ENCODE results near the gene UCHL1.

Gene UCHL1

GRCh38 chr4:41257257-41257901 lies 651 bp downstream of the UCHL1 start:
- no peaks in the 10 kb centered on the region for H3K36me3 ChIP-seq (ENCODE audit: control insufficient read depth, insufficient read depth, low read length)
- DNase-seq (ENCODE audit: extremely low read depth, insufficient read length) = peak; percentile 80
- no peaks in the 10 kb centered on the region for H3K27me3 ChIP-seq (replicated peaks; ENCODE audit: control insufficient read depth, insufficient read depth, low read length)
- TF ChIP-seq CTCF (IDR thresholded peaks at IDR 0.05; ENCODE audit: insufficient read depth, low read length, poor library complexity, severe bottlenecking) = no peak
- peak overlapping the region; percentile 68 for H3K4me3 ChIP-seq (replicated peaks; ENCODE audit: low read depth, low read length)

GRCh38 chr4:41257906-41258305 lies 1.2 kb downstream of the UCHL1 start:
- TF ChIP-seq CTCF (IDR thresholded peaks at IDR 0.05; ENCODE audit: insufficient read depth, low read length, poor library complexity, severe bottlenecking) = no peak
- no peaks in the 10 kb centered on the region for H3K27me3 ChIP-seq (replicated peaks; ENCODE audit: control insufficient read depth, insufficient read depth, low read length)
- H3K36me3 ChIP-seq (ENCODE audit: control insufficient read depth, insufficient read depth, low read length) = no peaks in the 10 kb centered on the region
- DNase-seq (ENCODE audit: extremely low read depth, insufficient read length) = no peak
- peak overlapping the region; percentile 68 for H3K4me3 ChIP-seq (replicated peaks; ENCODE audit: low read depth, low read length)

- peak; percentile 23 for TF ChIP-seq CTCF (IDR thresholded peaks at IDR 0.05; ENCODE audit: insufficient read depth, low read length, poor library complexity, severe bottlenecking)
- no peaks in the 10 kb centered on the region for H3K36me3 ChIP-seq (ENCODE audit: control insufficient read depth, insufficient read depth, low read length)
- H3K4me3 ChIP-seq (replicated peaks; ENCODE audit: low read depth, low read length) = no peak overlapping the region
- H3K27me3 ChIP-seq (replicated peaks; ENCODE audit: control insufficient read depth, insufficient read depth, low read length) = no peaks in the 10 kb centered on the region
- DNase-seq (ENCODE audit: extremely low read depth, insufficient read length) = no peak
Measured at GRCh38 chr4:41258783-41259182, 2.1 kb downstream of the UCHL1 start.

DNA sequence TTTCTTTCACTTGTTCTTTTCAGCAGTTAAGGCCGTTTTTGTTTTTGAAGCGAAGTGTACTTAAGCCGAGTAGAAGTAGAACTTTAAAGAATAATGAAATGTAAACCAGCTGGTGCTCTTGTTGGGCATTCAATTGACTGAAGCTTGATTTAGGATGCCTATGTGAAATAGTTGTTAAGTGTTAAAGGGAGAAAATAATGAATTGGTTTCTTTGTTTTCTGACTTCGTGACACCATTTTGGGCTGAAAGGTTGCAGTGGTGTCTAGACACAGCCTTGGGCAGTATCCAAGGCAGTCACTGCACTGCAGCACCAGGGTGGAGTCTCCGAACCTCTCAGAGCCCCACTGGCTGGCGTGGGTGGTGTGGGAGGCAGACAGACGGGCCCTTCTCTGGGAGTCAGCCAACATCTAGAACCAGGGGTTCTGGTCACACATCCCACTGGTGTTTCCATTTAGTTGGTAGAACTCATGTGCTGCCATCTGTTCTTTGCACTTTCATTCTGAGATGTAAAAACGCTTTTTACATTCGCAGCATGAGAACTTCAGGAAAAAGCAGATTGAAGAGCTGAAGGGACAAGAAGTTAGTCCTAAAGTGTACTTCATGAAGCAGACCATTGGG lies 3.5 kb downstream of the UCHL1 start:
- TF ChIP-seq CTCF (IDR thresholded peaks at IDR 0.05; ENCODE audit: insufficient read depth, low read length, poor library complexity, severe bottlenecking) = no peak

GRCh38 chr4:41262198-41262597 lies 5.5 kb downstream of the UCHL1 start:
- no peaks in the 10 kb centered on the region for H3K36me3 ChIP-seq (ENCODE audit: control insufficient read depth, insufficient read depth, low read length)
- no peaks in the 10 kb centered on the region for H3K27me3 ChIP-seq (replicated peaks; ENCODE audit: control insufficient read depth, insufficient read depth, low read length)
- no peak for TF ChIP-seq CTCF (IDR thresholded peaks at IDR 0.05; ENCODE audit: insufficient read depth, low read length, poor library complexity, severe bottlenecking)
- no peak overlapping the region for H3K4me3 ChIP-seq (replicated peaks; ENCODE audit: low read depth, low read length)
- no peak for DNase-seq (ENCODE audit: extremely low read depth, insufficient read length)

More for the DNA sequence above, 3.5 kb downstream of the UCHL1 start:
- H3K27me3 ChIP-seq (replicated peaks; ENCODE audit: control insufficient read depth, insufficient read depth, low read length) = no peaks in the 10 kb centered on the region
- no peak overlapping the region for H3K4me3 ChIP-seq (replicated peaks; ENCODE audit: low read depth, low read length)
- H3K36me3 ChIP-seq (ENCODE audit: control insufficient read depth, insufficient read depth, low read length) = no peaks in the 10 kb centered on the region
- no peak for DNase-seq (ENCODE audit: extremely low read depth, insufficient read length)

All from GM06990 (cell line).